Raji (cell line): Measurements from ENCODE around the gene GADD45A.
A peak's percentile ranks its signal among the peaks of the same experiment; 100 is the strongest.

Experiments
- POLR2A ChIP-seq: IDR thresholded peaks from 2 replicates; pipeline ENCODE4 v1.6.1; 2011; ENCODE audit warnings: low read depth, low read length, control low read depth; ENCODE audit not compliant: insufficient read depth

Gene GADD45A

DNA sequence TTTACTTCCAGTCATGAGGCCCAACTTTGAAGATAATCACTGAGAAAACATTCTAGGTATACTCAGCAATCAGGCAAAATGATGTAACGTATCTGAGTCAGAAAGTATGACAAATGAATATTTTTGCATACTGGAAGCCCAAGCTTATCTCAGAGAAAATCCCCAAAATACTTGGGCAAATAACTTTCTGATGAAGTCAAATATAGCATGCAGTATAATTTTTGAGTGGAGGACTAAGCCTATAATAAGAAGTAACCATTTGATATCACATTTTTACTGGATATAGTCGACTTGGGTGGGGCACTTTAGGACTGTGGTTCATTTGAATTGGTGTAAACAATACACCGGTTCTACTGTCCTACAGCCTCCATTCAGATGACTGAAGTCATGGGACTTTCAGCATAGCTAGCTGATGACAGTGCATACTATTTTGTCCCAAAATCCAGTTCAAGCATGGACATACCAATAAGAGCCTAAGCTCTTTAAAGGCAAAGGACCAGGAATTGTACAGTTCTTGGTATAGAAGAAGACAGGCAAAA, 2.3 kb upstream of the GADD45A start:
- no peak for TF ChIP-seq POLR2A

DNA sequence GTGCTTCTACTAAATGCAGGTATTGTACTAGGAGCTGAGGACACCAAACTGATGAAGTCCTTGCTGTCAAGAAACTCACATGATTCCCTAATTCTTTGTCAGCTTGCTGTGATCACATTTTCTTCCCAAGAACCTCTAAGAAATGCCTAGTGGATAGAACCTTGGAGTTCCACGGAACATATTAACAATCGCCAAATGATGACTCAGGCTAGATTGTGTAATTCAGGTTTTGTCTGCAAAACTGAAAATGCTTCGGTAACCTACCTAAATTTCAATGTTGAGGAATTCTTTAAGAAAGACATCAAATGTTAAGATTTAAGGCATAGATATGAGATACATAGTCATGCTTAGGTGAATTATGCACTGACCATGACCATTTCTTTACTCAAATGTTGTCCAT, 1.7 kb upstream of the GADD45A start:
- no peak for TF ChIP-seq POLR2A

DNA sequence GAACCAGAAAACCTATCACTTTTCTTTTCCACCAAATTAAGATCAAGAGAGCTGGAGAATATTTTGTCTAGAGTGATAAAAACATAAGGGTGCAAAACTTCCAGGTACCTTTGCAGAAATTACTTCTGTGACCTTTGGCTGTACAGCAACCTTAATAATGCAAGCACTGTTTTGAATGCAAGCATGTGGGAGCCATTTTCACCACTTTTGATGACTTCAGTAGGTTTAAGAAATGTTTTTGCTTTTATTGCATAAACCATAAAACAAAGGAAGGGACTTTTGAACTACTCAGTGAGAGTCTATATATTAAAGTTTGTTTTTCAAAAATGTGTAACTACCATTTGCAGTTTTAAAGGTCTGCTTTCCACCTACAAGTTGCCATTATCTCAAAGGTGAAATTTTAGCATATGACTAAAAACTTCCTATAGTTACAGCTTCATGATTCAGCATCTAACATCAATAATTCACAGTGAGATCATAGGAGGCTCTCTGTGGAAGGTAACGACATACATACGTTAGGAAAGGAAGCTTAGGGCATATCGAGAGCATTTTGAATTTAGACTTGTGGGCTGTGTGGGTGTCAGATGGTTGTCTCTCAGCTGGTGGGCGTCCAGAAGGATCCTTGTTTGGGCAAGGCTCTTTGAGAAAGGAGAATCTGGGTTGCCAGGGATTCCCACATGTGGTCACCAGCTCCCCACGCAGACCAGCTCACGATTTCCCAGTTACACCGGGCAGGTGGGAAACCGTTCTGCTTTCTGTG, 1.1 kb upstream of the GADD45A start:
- no peak for TF ChIP-seq POLR2A

DNA sequence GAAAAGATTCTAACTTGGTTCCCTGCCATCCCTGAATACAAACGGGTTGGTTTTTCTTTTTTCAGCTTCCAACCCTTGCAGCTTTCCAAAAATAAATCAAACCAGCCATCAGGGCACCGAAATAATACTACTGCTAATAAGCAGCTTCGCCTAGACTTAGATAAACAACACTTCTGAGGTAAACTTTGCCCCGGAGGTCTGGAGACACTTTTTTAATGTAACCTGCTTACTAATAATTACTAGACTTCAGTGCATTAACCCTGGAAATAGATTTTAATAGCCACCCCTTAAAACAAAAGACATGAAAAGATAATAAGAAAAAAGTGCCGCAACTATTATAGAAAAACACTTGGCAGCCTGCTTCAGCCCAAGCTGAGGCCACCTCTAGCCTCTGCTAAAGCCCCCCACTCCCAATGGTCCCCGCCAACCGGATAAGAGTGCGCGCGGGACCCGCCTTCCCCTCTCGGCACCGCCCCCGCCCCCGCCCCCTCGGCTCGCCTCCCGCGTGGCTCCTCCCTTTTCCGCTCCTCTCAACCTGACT, 405 bp upstream of the GADD45A start:
- no peak for TF ChIP-seq POLR2A

DNA sequence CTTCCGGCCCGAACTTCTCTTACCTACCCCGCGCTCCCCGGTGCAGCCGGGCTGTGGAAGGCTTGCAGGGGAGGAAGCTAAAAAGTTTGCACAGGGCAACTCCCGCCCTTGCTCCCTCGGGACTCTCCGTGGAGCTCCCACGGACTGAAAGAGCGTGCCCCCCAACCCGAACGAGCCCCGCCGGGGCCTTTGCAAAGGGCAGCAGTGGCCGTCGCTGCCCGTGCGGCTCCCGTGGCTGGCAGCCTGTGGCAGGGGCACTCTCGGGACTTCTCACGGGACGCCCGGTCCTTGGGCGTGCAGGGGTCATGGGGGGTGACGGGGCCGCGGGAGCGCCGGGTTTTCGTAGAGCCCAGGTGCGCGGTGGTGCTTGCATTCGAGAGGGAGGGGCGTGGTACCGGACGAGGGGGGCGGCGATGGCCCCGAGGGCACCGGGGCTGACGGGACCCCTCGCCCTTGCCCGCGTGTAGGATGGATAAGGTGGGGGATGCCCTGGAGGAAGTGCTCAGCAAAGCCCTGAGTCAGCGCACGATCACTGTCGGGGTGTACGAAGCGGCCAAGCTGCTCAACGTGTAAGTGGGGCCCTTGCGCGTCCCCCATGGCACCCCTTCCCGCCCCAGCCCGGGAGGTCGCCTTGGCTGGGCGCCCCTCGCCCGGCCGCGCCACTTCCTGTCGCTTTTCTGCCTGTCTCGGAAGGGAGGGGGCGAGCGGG, 711 bp downstream of the GADD45A start:
- peak; percentile 42; the same call in 1 of the 2 replicates for TF ChIP-seq POLR2A

DNA sequence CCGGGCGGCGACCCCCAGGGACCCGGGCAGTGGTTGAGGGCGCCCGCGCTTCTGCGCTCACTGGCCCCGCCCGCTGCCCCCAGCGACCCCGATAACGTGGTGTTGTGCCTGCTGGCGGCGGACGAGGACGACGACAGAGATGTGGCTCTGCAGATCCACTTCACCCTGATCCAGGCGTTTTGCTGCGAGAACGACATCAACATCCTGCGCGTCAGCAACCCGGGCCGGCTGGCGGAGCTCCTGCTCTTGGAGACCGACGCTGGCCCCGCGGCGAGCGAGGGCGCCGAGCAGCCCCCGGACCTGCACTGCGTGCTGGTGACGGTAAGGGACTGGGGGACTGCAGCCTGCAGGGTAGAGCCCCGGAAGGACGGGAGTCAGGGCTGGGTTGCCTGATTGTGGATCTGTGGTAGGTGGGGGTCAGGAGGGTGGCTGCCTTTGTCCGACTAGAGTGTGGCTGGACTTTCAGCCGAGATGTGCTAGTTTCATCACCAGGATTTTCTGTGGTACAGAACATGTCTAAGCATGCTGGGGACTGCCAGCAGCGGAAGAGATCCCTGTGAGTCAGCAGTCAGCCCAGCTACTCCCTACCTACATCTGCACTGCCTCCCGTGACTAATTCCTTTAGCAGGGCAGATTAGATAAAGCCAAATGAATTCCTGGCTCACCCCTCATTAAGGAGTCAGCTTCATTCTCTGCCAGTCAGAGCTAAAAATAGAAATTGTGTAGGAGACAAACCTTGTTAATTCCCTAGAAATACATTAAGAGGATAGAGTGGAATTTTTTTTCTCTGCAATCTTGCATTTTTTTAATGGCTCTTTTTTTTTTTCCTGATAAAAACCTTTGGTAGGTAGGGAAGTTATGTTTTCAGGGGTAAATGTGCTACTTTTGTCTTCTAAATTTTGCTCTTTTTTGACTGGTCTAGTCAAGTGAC, 1.5 kb downstream of the GADD45A start:
- no peak; the same call in 1 of the 2 replicates for TF ChIP-seq POLR2A

DNA sequence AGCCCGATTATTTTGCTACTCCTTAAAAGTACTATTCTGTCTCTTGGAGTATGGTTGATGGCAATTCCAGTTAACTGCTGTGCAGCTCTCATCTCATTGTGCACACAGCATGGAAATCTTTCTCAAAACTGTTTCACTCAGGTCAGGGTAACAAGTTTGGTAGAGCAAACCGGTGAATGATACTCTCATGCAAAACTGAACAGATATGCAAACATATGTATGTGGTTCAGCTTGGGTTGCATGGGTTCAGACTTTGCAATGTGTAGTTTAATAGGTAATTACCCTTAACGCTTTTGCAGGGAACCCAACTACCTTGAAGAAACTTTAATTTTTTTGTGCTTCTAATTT, 2.2 kb downstream of the GADD45A start:
- TF ChIP-seq POLR2A, result peak; percentile 54; the same call in 1 of the 2 replicates

DNA sequence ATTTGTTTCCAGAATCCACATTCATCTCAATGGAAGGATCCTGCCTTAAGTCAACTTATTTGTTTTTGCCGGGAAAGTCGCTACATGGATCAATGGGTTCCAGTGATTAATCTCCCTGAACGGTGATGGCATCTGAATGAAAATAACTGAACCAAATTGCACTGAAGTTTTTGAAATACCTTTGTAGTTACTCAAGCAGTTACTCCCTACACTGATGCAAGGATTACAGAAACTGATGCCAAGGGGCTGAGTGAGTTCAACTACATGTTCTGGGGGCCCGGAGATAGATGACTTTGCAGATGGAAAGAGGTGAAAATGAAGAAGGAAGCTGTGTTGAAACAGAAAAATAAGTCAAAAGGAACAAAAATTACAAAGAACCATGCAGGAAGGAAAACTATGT, 2.6 kb downstream of the GADD45A start:
- no peak for TF ChIP-seq POLR2A

DNA sequence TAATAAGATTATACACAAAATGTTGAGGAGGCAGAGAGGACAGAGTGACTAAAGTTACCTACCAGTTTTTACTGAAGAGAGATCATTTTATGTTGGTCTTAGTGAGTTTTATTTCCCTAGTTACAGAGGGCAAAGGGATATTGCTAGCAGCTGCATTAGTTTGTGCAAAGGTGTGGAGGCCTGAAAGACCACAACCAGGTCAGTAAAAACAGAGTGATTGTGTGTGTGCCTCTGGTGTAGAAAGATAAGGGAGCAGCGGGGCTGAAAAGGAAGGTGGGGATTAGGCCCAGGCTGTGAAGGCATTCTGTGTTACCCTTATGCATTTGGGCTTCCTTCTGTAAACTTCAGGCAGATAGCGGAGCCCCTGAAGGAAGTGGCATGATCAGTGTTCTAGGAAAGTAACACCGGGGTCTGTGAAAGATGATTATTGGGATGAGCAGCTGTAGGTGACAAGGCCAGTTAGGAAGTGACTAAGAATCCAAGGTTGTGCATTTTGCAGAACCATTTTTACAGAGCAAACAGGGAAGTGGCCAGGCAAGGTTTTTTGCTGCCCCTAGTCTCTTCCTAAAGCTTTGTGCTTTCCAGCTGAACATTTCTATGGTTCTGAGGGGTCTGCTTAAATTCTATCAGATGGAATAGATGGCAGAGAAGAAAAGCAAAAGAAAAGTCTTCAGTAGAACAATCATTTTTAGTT, 3.7 kb downstream of the GADD45A start:
- TF ChIP-seq POLR2A, result 0 out of 2 replicates have a peak, but pooled peaks have one; percentile 16

DNA sequence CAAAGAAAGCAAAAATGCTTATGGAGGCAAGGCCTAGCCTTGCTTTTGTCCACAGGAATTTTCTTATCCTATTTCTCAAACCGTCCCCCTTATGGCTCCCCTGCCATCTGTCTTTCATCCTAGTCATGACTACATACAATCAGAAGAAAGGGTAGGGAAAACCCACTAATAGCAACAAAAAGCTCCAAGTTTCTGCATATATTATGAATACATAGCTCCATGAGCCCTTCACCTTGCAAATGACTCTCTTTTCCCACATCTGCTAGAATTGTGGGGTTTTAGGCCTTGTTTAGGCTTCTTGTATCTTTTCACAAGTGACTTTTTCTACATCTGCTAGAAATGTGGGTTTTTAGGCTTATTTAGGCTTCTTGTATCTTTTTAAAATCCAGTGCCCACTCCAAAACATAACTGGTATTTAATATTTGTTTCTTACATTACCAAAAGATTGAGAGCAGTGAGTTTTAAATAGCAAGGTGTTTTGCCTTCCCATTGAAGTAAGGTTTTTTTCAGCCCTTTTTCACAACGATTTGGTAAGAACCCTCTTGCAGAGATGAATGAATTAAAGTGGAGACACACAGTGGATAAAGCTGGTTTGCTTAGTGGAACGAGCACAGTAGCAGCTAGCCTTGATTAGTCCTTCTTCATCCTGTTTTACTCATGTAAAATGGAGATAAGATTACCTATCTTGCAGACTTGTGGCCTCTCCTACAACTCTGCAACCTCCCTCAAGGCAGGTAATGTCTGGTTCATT, 4.4 kb downstream of the GADD45A start:
- no peak for TF ChIP-seq POLR2A

DNA sequence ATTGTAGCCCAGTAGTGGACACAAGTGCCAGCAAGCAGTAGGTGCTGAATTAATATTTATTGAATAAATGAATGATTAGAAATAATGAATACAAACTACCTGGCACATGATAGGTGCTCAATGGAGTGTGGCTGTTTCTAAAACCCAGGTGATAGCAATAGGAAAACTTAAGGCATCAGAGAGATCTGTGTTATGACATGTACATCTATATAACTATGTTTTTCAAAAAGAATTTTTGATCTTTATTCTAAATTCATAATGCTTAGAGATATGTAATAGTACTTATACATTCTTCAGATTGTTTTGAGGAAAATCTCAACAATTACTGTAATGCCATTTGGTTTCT, 5.0 kb downstream of the GADD45A start:
- no peak for TF ChIP-seq POLR2A

DNA sequence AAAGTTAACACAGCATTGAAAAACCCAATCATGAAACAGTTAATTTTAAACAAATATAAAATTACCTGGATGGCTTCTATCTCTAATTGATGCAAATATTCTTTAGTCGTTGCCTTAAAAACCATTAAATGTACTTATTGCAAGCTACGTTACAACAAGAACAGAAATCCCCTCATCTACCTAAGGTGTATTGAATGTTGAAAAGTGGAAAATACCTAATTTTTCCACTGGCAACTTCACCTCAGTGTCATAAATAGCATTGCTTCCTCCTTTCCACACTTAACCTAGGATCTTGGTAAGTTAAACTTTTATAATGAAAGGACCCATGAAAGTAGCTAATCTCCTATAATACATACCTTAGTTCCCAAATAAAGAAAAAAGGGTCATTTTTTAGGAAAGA, 5.4 kb downstream of the GADD45A start:
- TF ChIP-seq POLR2A, result no peak

DNA sequence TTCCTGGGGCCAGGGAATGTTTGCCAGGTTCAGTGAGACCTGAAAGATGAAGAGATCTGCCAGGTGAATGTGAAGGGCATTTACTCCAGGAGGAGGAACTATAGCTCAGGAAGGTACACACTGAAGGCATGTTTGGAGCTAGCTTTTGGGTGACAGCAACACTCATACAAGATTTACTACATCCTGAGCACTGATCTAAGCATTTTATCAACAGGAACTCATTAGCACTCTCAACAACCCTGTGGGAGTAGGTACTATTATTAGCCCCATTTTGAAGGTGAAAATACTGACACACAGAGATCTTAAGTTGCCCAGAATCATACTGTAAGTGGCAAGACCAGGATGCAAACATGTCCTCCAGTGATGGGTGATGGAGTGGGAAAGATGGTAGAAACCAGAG, 6.7 kb downstream of the GADD45A start:
- no peak for TF ChIP-seq POLR2A

DNA sequence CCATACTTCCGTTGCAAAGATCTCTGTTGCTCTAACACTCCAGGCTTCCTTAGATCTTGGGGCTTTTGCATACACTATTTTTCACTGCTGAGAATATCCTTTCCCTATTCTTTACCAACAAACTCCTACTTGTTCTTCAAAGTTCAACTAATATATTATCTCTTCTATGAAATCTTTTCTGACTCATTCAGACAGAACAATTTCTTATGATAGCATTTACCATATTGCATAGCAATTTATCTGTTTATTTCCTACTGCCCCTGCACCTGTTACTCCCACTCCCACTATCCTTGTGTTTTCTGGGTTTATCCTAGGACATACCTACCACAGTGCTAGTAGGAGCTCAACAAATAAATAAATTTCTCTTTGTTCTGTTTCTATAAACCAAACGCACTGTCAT, 11.0 kb downstream of the GADD45A start:
- no peak for TF ChIP-seq POLR2A
